ENCODE results near the gene PRKAG1.
A peak's percentile ranks its signal among the peaks of the same experiment; 100 is the strongest.

Gene PRKAG1

DNA sequence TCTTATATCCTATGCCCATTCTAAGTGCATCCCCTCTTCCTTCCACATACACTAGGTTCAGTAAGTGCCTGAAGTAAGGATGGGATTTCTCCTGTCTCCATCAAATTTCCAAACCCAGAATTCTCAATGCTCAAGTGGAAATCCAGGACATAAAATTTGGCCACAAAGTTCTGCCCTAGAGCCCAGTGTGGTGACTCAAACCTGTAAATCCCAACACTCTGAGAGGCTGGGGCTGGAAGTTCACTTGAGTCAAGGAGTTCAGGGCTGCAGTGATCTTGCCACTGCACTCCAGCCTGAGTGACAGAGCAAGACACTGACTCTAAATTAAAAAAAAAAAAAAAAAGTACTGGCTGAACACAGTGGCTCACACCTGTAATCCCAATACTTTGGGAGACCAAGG lies 56.8 kb downstream of the PRKAG1 start:
- Mint-ChIP-seq H3K9me3 (no peaks in the 10 kb centered on the region), H3K36me3 (ENCODE audit: low read depth) (no peaks in the 10 kb centered on the region), H3K4me1 (peaks cover 6% of the 10 kb centered on the region), H3K4me3 (no peak overlapping the region), H3K27ac (no peak overlapping the region), H3K27me3 (ENCODE audit: low read depth) (peaks cover 28% of the 10 kb centered on the region)
- TF ChIP-seq, protein P1, sequence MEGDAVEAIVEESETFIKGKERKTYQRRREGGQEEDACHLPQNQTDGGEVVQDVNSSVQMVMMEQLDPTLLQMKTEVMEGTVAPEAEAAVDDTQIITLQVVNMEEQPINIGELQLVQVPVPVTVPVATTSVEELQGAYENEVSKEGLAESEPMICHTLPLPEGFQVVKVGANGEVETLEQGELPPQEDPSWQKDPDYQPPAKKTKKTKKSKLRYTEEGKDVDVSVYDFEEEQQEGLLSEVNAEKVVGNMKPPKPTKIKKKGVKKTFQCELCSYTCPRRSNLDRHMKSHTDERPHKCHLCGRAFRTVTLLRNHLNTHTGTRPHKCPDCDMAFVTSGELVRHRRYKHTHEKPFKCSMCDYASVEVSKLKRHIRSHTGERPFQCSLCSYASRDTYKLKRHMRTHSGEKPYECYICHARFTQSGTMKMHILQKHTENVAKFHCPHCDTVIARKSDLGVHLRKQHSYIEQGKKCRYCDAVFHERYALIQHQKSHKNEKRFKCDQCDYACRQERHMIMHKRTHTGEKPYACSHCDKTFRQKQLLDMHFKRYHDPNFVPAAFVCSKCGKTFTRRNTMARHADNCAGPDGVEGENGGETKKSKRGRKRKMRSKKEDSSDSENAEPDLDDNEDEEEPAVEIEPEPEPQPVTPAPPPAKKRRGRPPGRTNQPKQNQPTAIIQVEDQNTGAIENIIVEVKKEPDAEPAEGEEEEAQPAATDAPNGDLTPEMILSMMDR (IDR thresholded peaks at IDR 0.05; ENCODE audit: unreplicated experiment in 3 of 3) = no peak

DNA sequence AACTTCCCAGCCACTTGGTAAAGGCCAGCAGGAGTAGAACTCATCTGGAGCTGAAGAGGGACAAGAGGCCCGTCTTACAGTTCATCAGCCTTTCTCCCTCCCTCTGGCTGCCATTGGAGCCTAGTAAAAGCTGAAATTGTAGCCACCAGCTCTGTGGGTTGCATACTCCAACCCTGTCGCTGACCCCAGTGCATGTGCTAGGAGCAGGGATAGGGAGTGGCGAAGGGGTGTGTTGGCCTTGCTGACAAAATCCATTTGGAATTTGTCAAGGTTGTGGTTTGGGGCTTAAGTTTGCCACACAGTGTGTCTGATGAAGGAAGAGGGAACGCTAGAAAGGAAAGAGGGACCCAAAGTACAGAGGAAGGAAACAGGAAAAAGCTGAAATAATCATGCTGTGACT lies 57.2 kb downstream of the PRKAG1 start:
- Mint-ChIP-seq H3K4me3 (no peak overlapping the region), H3K27ac (no peak overlapping the region), H3K36me3 (ENCODE audit: low read depth) (peaks cover under 1% of the 10 kb centered on the region), H3K4me1 (peaks cover 8% of the 10 kb centered on the region), H3K9me3 (no peaks in the 10 kb centered on the region), H3K27me3 (ENCODE audit: low read depth) (peaks cover 28% of the 10 kb centered on the region)
- TF ChIP-seq, protein P1 (IDR thresholded peaks at IDR 0.05; ENCODE audit: unreplicated experiment in 3 of 3) = no peak

DNA sequence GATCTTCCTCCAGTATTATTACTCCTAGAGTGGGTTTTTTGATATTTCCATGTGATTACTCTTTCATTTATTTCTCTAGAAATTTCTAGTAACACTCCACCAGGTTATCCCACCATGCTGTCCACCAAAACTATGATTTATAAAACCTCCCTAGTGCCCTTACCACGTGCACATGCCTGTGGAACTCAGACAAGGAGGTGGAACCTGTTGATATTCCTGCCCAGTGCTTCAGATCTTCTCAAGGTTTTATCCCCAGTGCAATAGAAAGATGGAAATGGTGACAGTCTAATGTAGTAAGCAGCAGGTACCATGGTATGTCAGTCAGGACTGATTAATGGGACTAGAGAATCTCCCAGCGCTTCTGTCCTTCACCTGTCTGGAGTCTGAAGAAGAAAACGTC lies 57.7 kb downstream of the PRKAG1 start:
- Mint-ChIP-seq H3K4me3 (peak overlapping the region in 2 of 3 experiments; percentile 3 to 39), H3K4me1 (peaks cover 13% of the 10 kb centered on the region), H3K36me3 (ENCODE audit: low read depth) (peaks cover 4% of the 10 kb centered on the region), H3K9me3 (no peaks in the 10 kb centered on the region), H3K27ac (no peak overlapping the region), H3K27me3 (ENCODE audit: low read depth) (peaks cover 24% of the 10 kb centered on the region)
- TF ChIP-seq, protein P1 (IDR thresholded peaks at IDR 0.05; ENCODE audit: unreplicated experiment in 3 of 3) = no peak

DNA sequence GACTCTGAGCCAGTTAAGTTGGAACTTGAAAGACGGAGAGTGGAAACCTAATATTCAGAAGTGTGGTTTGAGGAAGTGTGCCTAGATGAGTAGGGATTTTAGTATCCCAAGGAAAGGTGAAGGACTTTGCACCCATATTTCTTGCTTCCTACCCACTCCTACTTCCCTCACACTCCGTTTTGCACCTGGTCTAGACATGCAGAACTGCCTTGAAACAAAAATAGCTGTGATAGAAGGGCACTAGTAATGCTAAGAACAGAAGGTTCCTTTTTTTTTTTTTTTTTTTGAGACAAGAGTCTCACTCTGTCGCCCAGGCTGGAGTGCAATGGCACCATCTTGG lies 60.6 kb downstream of the PRKAG1 start:
- H3K36me3 Mint-ChIP-seq (ENCODE audit: low read depth) = peaks cover 18% of the 10 kb centered on the region
- H3K27me3 Mint-ChIP-seq (ENCODE audit: low read depth) = peaks cover 13% of the 10 kb centered on the region
- H3K27ac Mint-ChIP-seq = peak overlapping the region; percentile 91 to 97 (median 96)
- TF ChIP-seq, protein P1 (IDR thresholded peaks at IDR 0.05; ENCODE audit: unreplicated experiment in 3 of 3) = no peak
- peaks cover 30% of the 10 kb centered on the region for H3K4me1 Mint-ChIP-seq
- peak overlapping the region; percentile 98 for H3K4me3 Mint-ChIP-seq
- no peaks in the 10 kb centered on the region for H3K9me3 Mint-ChIP-seq

DNA sequence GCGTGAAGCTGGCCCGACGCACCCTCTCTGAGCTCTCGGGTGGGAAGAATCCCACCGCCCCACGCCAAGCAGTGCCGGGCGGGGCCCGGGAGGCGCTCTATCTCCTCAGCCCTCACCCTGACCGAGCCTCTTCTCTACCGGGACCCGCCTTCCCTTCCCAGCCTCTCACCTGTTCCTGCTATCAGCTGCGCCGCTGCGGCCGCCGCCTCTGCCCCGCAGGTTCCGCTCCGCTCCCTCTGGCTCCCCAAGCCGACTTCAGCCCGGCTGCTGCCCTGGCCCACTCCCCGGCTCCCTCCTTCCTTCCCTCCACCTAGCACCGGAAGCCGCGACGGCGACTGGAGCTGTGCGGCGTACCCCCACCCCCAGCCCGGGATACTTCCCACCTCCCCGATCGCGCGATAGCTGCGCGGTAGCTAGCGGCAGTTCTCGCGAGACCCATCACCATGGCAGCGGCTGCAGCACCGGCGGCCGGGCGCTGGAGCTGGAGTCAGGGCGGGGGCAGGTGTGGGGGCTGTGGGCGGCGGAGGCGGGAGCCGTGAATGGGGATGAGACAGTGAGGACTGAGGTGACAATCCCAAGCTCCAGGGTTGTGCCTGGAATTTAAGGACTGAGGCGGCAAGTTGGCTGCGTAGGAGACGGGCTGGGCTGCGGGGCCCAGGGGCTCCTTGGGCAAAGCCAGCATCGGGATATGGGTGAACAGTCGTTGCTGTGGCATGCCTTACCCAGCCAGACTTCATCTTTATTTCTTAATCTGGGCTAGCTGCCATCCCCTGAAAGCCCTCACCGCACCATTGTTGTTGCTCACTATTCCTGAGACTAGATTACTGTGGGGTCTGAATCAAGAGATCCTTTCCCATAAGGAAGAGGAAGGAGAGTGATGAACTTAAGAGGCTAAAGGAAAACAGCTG lies 61.2 kb downstream of the PRKAG1 start, which contains the start of gene ARF3:
TSS of gene ARF3 (minus strand) at position 347 of the 908 bp plus-strand sequence. CDS start 16,392 bp downstream, outside the sequence.
- peaks cover 23% of the 10 kb centered on the region for H3K36me3 Mint-ChIP-seq (ENCODE audit: low read depth)
- peaks cover 11% of the 10 kb centered on the region for H3K27me3 Mint-ChIP-seq (ENCODE audit: low read depth)
- H3K27ac Mint-ChIP-seq = peak within 1 kb of the TSS; percentile 91 to 97 (median 96)
- TF ChIP-seq, protein P1 (IDR thresholded peaks at IDR 0.05; ENCODE audit: unreplicated experiment in 3 of 3) = no peak
- H3K4me3 Mint-ChIP-seq = peak within 1 kb of the TSS; percentile 98
- H3K9me3 Mint-ChIP-seq = no peaks in the 10 kb centered on the region
- peaks cover 30% of the 10 kb centered on the region for H3K4me1 Mint-ChIP-seq

Data from nephron (organoid).